Vagina (tissue), 2 donors: ENCODE data around the gene PIGK. TPM values are rescaled to one million over a fixed set of nuclear protein-coding genes. Genes with fewer than 3 reads are reported as not detected.

Experiments used
- DNase-seq, 2 donors: peaks; one replicate each; pipeline ENCODE4 v3.0.0-alpha.2; 2017; ENCODE audit errors: extremely low spot score in 2 of 2
- H3K27ac ChIP-seq: fragments of 200-600 bp; sonication (generic); one replicate; pipeline ENCODE4 v1.5.1; 2019
- H3K27me3 ChIP-seq: fragments of 200-600 bp; sonication (generic); one replicate; pipeline ENCODE4 v1.5.1; 2019
- H3K36me3 ChIP-seq, 2 donors: fragments of 200-600 bp; sonication (generic); one replicate each; pipeline ENCODE4 v1.5.1; 2017 to 2019
- H3K4me1 ChIP-seq: fragments of 200-600 bp; sonication (generic); one replicate; pipeline ENCODE4 v1.5.1; 2019
- H3K4me3 ChIP-seq, 2 donors: fragments of 200-600 bp; sonication (generic); 1 replicate in 1 of 2; 2 replicates in 1 of 2; pipeline ENCODE4 v1.5.1; 2016 to 2019
- H3K9me3 ChIP-seq: fragments of 200-600 bp; sonication (generic); one replicate; pipeline ENCODE4 v1.5.1; 2019
- CTCF ChIP-seq, 3 experiments: fragments of 450-650 bp in 2 of 3; fragments of 200-600 bp in 1 of 3; sonication (generic) in 1 of 3; IDR thresholded peaks; one replicate each; pipeline ENCODE4 v1.5.1; 2017 to 2019; ENCODE audit warnings: antibody characterized with exemption in 3 of 3, mild to moderate bottlenecking in 2 of 3, moderate library complexity in 2 of 3
- POLR2A ChIP-seq, 2 donors: fragments of 450-650 bp; IDR thresholded peaks; one replicate each; pipeline ENCODE4 v1.6.1; 2017; ENCODE audit warnings: antibody characterized with exemption in 2 of 2, mild to moderate bottlenecking in 2 of 2, moderate library complexity in 2 of 2
- POLR2AphosphoS5 ChIP-seq, 2 donors: sonication (generic); formaldehyde crosslinking; IDR thresholded peaks; one replicate each; pipeline ENCODE4 v1.9.0; 2017; ENCODE audit warnings: antibody characterized with exemption in 2 of 2, mild to moderate bottlenecking in 2 of 2, low read depth in 1 of 2; ENCODE audit not compliant: insufficient read depth in 1 of 2
- intact Hi-C: fragments of 100-400 bp; cut with DNase I; formaldehyde crosslinking; loops from one replicate; pipeline ENCODE4 v1.15.1; 2023
- total RNA-seq: library from RNA; depleted of rRNA; stranded (reverse); fragments of >200 nt; gene quantifications from one replicate; pipeline ENCODE4 v1.2.3, GENCODE V29; 2016

PIGK gene
- total RNA-seq, 1 donor from 2014 or later, result 12.8 TPM

- Histone ChIP-seq H3K4me3 (no peak overlapping the region), H3K9me3 (no peaks in the 10 kb centered on the region), H3K36me3 (no peaks in the 10 kb centered on the region), H3K4me1 (no peaks in the 10 kb centered on the region), H3K27me3 (no peaks in the 10 kb centered on the region), H3K27ac (no peak overlapping the region)
- TF ChIP-seq POLR2AphosphoS5 (IDR thresholded peaks at IDR 0.05; ENCODE audit: insufficient read depth in 1 of 2, low read depth in 1 of 2) (no peak), POLR2A (IDR thresholded peaks at IDR 0.05) (no peak), CTCF (IDR thresholded peaks at IDR 0.05) (no peak)
- intact Hi-C loops, result no loop called here
- DNase-seq, result no peak
These were observed 30.9 kb upstream of the PIGK start for GRCh38 chr1:77250126-77250525.

GRCh38 chr1:77245830-77246229 lies 26.6 kb upstream of the PIGK start:
- no peak for TF ChIP-seq POLR2AphosphoS5 (IDR thresholded peaks at IDR 0.05; ENCODE audit: insufficient read depth in 1 of 2, low read depth in 1 of 2)
- TF ChIP-seq CTCF (IDR thresholded peaks at IDR 0.05), result no peak
- TF ChIP-seq POLR2A (IDR thresholded peaks at IDR 0.05), result no peak
- DNase-seq, result no peak
- Histone ChIP-seq H3K27ac (no peak overlapping the region), H3K4me1 (no peaks in the 10 kb centered on the region), H3K27me3 (no peaks in the 10 kb centered on the region), H3K9me3 (no peaks in the 10 kb centered on the region), H3K36me3 (no peaks in the 10 kb centered on the region), H3K4me3 (no peak overlapping the region)
- intact Hi-C loops, result no loop called here

- H3K36me3 ChIP-seq, result no peaks in the 10 kb centered on the region
- H3K27ac ChIP-seq, result no peak overlapping the region
- no peaks in the 10 kb centered on the region for H3K4me1 ChIP-seq
- DNase-seq, result no peak
- H3K4me3 ChIP-seq, result no peak overlapping the region
- intact Hi-C loops, result no loop called here
- H3K9me3 ChIP-seq, result no peaks in the 10 kb centered on the region
- no peaks in the 10 kb centered on the region for H3K27me3 ChIP-seq
- TF ChIP-seq POLR2AphosphoS5 (IDR thresholded peaks at IDR 0.05; ENCODE audit: insufficient read depth in 1 of 2, low read depth in 1 of 2), result no peak
- TF ChIP-seq CTCF (IDR thresholded peaks at IDR 0.05), result no peak
- TF ChIP-seq POLR2A (IDR thresholded peaks at IDR 0.05), result no peak
These were observed 20.1 kb upstream of the PIGK start for GRCh38 chr1:77239311-77239710.

- Histone ChIP-seq H3K36me3 (no peaks in the 10 kb centered on the region), H3K27me3 (no peaks in the 10 kb centered on the region), H3K9me3 (no peaks in the 10 kb centered on the region), H3K4me1 (no peaks in the 10 kb centered on the region), H3K4me3 (no peak overlapping the region), H3K27ac (no peak overlapping the region)
- no peak for TF ChIP-seq POLR2AphosphoS5 (IDR thresholded peaks at IDR 0.05; ENCODE audit: insufficient read depth in 1 of 2, low read depth in 1 of 2)
- DNase-seq, result no peak
- intact Hi-C loops, result no loop called here
These were observed 19.2 kb upstream of the PIGK start for GRCh38 chr1:77238462-77238861.

- TF ChIP-seq CTCF (IDR thresholded peaks at IDR 0.05) (no peak), POLR2A (IDR thresholded peaks at IDR 0.05) (no peak), POLR2AphosphoS5 (IDR thresholded peaks at IDR 0.05; ENCODE audit: insufficient read depth in 1 of 2, low read depth in 1 of 2) (no peak)
- intact Hi-C loops, result no loop called here
- H3K27me3 ChIP-seq, result no peaks in the 10 kb centered on the region
- no peaks in the 10 kb centered on the region for H3K4me1 ChIP-seq
- H3K27ac ChIP-seq, result no peak overlapping the region
- no peaks in the 10 kb centered on the region for H3K9me3 ChIP-seq
- no peak for DNase-seq
- H3K4me3 ChIP-seq, result no peak overlapping the region
- H3K36me3 ChIP-seq, result no peaks in the 10 kb centered on the region
These were observed 15.7 kb upstream of the PIGK start for GRCh38 chr1:77234943-77235342.

GRCh38 chr1:77234096-77234495 lies 14.9 kb upstream of the PIGK start:
- H3K27ac ChIP-seq, result no peak overlapping the region
- intact Hi-C loops, result no loop called here
- no peaks in the 10 kb centered on the region for H3K27me3 ChIP-seq
- no peaks in the 10 kb centered on the region for H3K36me3 ChIP-seq
- H3K4me1 ChIP-seq, result no peaks in the 10 kb centered on the region
- TF ChIP-seq POLR2AphosphoS5 (IDR thresholded peaks at IDR 0.05; ENCODE audit: insufficient read depth in 1 of 2, low read depth in 1 of 2) (no peak), CTCF (IDR thresholded peaks at IDR 0.05) (no peak), POLR2A (IDR thresholded peaks at IDR 0.05) (no peak)
- H3K9me3 ChIP-seq, result no peaks in the 10 kb centered on the region
- no peak overlapping the region for H3K4me3 ChIP-seq
- no peak for DNase-seq
